Prostate gland (tissue), 2 donors: Measurements from ENCODE around the gene GAB1. TPM values are rescaled to one million over a fixed set of nuclear protein-coding genes. Genes with fewer than 3 reads are reported as not detected.

Source experiments
- DNase-seq: peaks from one replicate; pipeline ENCODE4 v3.0.0-alpha.2; 2019; ENCODE audit warnings: low spot score
- H3K27ac ChIP-seq, 2 donors: fragments of 200-600 bp; sonication (generic); 2 replicates each; pipeline ENCODE4 v1.5.1; 2017 to 2019
- H3K27me3 ChIP-seq: fragments of 200-600 bp; sonication (generic); replicated peaks from 2 replicates; pipeline ENCODE4 v1.5.1; 2019; ENCODE audit not compliant: insufficient read depth
- H3K36me3 ChIP-seq, 2 donors: fragments of 200-600 bp; sonication (generic); 1 replicate in 1 of 2; 2 replicates in 1 of 2; pipeline versions ENCODE4 v1.5.1 to v1.8.1; 2017 to 2019
- H3K4me1 ChIP-seq: fragments of 200-600 bp; sonication (generic); replicated peaks from 2 replicates; pipeline ENCODE4 v1.5.1; 2019
- H3K4me3 ChIP-seq, 2 donors: fragments of 200-600 bp; sonication (generic); 2 replicates each; pipeline ENCODE4 v1.5.1; 2017 to 2019
- H3K9me3 ChIP-seq: fragments of 200-600 bp; sonication (generic); 2 replicates; pipeline ENCODE4 v1.5.1; 2017
- CTCF ChIP-seq, 4 experiments: fragments of 200-600 bp in 2 of 4; fragments of 450-650 bp in 2 of 4; sonication (generic) in 2 of 4; IDR thresholded peaks; 1 replicate in 3 of 4; 2 replicates in 1 of 4; pipeline ENCODE4 v1.5.1; 2016 to 2019; ENCODE audit warnings: antibody characterized with exemption in 4 of 4, mild to moderate bottlenecking in 2 of 4, moderate library complexity in 2 of 4
- POLR2A ChIP-seq: fragments of 450-650 bp; IDR thresholded peaks from one replicate; pipeline ENCODE4 v1.6.1; 2016; ENCODE audit warnings: antibody characterized with exemption, mild to moderate bottlenecking
- POLR2AphosphoS5 ChIP-seq: sonication (generic); formaldehyde crosslinking; IDR thresholded peaks from one replicate; pipeline ENCODE4 v1.6.1; 2017; ENCODE audit warnings: antibody characterized with exemption
- WGBS: methylation state at CpG from one replicate; pipeline ENCODE4 v1.1.5; 2018; 5-methylcytosine and 5-hydroxymethylcytosine counted together
- intact Hi-C: fragments of 100-400 bp; cut with DNase I; formaldehyde crosslinking; loops from one replicate; pipeline ENCODE4 v1.14.2; 2022
- total RNA-seq, 2 donors: library from RNA; depleted of rRNA; stranded (reverse); fragments of >200 nt; gene quantifications; one replicate each; pipeline ENCODE4 v1.1.0, GENCODE V29; 2016

Gene GAB1
- total RNA-seq, 2 donors from 2014 or later = 13.7 to 61.1 TPM

- no peak overlapping the region for H3K4me3 ChIP-seq
- TF ChIP-seq CTCF (IDR thresholded peaks at IDR 0.05) = no peak
- TF ChIP-seq POLR2AphosphoS5 = no peak
- TF ChIP-seq POLR2A = no peak
- no peaks in the 10 kb centered on the region for H3K9me3 ChIP-seq
- intact Hi-C loops = no loop called here
- no peak for DNase-seq
- H3K4me1 ChIP-seq = no peaks in the 10 kb centered on the region
- H3K27ac ChIP-seq = no peak overlapping the region
- H3K27me3 ChIP-seq = no peaks in the 10 kb centered on the region
- 90% methylated on average over 1 of the region's 1 CpG for WGBS
- no peaks in the 10 kb centered on the region for H3K36me3 ChIP-seq
These were observed 23.2 kb upstream of the GAB1 start for GRCh38 chr4:143313521-143313920.

GRCh38 chr4:143313996-143314395, 22.7 kb upstream of the GAB1 start:
- Histone ChIP-seq H3K9me3 (no peaks in the 10 kb centered on the region), H3K4me3 (no peak overlapping the region), H3K36me3 (no peaks in the 10 kb centered on the region), H3K27me3 (no peaks in the 10 kb centered on the region), H3K4me1 (no peaks in the 10 kb centered on the region), H3K27ac (no peak overlapping the region)
- intact Hi-C loops = no loop called here
- TF ChIP-seq CTCF (IDR thresholded peaks at IDR 0.05) (no peak), POLR2AphosphoS5 (no peak)
- DNase-seq = no peak

- WGBS = 11% methylated on average over 1 of the region's 1 CpG
- no peaks in the 10 kb centered on the region for H3K36me3 ChIP-seq
- TF ChIP-seq POLR2A (no peak), POLR2AphosphoS5 (no peak), CTCF (IDR thresholded peaks at IDR 0.05) (no peak)
- H3K27ac ChIP-seq = no peak overlapping the region
- no peaks in the 10 kb centered on the region for H3K27me3 ChIP-seq
- DNase-seq = no peak
- H3K9me3 ChIP-seq = no peaks in the 10 kb centered on the region
- intact Hi-C loops = no loop called here
- H3K4me1 ChIP-seq = no peaks in the 10 kb centered on the region
- no peak overlapping the region for H3K4me3 ChIP-seq
These were observed 16.6 kb upstream of the GAB1 start for GRCh38 chr4:143320113-143320512.

- no peaks in the 10 kb centered on the region for H3K4me1 ChIP-seq
- H3K27ac ChIP-seq = no peak overlapping the region
- no peaks in the 10 kb centered on the region for H3K36me3 ChIP-seq
- H3K4me3 ChIP-seq = no peak overlapping the region
- DNase-seq = no peak
- intact Hi-C loops = no loop called here
- H3K27me3 ChIP-seq = no peaks in the 10 kb centered on the region
- 66% methylated on average over 4 of the region's 4 CpGs for WGBS
- no peak for TF ChIP-seq CTCF (IDR thresholded peaks at IDR 0.05)
- TF ChIP-seq POLR2A = no peak
- no peak for TF ChIP-seq POLR2AphosphoS5
- no peaks in the 10 kb centered on the region for H3K9me3 ChIP-seq
These were observed 9.9 kb upstream of the GAB1 start for GRCh38 chr4:143326735-143327134.

GRCh38 chr4:143329985-143330384, 6.7 kb upstream of the GAB1 start:
- WGBS = 95% methylated on average over 6 of the region's 6 CpGs
- no peaks in the 10 kb centered on the region for H3K27me3 ChIP-seq
- TF ChIP-seq POLR2A (no peak), CTCF (IDR thresholded peaks at IDR 0.05) (no peak), POLR2AphosphoS5 (no peak)
- intact Hi-C loops = loop anchor here (10.0 kb wide), 1 partner anchor 155 kb away; no protein-coding TSS in a partner anchor
- DNase-seq = no peak
- H3K27ac ChIP-seq = no peak overlapping the region
- no peak overlapping the region for H3K4me3 ChIP-seq
- no peaks in the 10 kb centered on the region for H3K9me3 ChIP-seq
- no peaks in the 10 kb centered on the region for H3K4me1 ChIP-seq
- no peaks in the 10 kb centered on the region for H3K36me3 ChIP-seq
